Stimulated activated CD8-positive, alpha-beta memory T cell treated with anti-CD3 and anti-CD28 coated beads, Interleukin-15, amount 100 ng/mL, for 4 hours (primary cell): ENCODE results near the gene VPS33A.

ENCODE experiments used
- DNase-seq, 2 donors: peaks; one replicate each; pipeline ENCODE4 v3.0.0-alpha.2; 2020; ENCODE audit warnings: low read depth in 2 of 2

VPS33A gene

DNA sequence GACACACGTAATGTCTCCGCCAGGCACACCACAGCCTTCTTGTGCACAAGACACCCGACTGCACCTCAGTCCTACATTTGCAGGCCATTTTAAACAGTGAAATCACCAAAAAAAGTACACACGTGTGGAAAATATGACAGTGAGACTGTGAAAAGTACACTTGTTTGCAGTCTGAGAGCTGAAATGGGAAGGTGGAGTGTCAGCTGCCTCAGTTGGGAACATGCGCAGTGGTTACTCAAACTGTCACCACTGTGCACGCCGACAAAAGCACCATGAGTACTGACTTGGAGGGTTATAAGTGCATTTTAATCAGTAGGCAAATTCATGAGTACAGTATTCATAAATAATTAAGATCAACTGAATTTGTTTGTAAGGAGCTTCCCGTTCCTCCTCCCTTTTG is 15.8 kb downstream of the VPS33A start:
- DNase-seq = no peak

DNA sequence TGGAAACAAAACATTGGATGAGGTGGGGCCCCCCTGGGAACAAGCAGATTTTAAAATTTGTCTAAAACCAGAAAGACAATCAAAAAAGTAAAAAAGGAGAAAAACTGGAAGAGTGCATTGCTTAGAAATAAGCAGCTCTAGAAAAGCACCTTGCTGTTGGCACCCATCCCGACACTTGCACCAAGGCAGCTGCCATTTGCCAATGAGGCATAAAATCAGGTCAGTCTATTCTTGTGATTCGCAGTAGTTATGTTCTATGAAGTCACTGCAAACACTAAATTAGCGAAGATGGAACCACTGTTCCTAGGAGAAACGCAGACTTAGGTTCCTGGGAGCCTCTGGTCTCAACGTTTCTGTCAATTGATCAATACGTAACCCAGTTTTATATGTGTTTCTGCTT is 16.2 kb downstream of the VPS33A start:
- DNase-seq = no peak

DNA sequence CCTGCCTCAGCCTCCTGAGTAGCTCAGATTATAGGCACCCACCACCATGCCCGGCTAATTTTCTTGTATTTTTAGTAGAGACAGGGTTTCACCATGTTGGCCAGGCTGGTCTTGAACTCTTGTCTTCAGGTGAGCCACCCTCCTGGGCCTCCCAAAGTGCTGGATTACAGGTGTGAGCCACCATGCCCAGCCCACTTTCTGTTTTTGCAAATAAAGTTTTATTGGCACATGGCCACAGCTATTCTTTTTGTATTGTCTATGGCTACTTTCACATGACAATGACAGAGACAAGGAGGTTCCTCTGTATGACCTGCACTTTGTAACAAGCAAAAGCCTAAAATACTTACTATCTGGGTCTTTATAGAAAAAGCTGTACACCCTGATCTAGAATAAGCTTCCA is 20.7 kb downstream of the VPS33A start:
- no peak for DNase-seq

DNA sequence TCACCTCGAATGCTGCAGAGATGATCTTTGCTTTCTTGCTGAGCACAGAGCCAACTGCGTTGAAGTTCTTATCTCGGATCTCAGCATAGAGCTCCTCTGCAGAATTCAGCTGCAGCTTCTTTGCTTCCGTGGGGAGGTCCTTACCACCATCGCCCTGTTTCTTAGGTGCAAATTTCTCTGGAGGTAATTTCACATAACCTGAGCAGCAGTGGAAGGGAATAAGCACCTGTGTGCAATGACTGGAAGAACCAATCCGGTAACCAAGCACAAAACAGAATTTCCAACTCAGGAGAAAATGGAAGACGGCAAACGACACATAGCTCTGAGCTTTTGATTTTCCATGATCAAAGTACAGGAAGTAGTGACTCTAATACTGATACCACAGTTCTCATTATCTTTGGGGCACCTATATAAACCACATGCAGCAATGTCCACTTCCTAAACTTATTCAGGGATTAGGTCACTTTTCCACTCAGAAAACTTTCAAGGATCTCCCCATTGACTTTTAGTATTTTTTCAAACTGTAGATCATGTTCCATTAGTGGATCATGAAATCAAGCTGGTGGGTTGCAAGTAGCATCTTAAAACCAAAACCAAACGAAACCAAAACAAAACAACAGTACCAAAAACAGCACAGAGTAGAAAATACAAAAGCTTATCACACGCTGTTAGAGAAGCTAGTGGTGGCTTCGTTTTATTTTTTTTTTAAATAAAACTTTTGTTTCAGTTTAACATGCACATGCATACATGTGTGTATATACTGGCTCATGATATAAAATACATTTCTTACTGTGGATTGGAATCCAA is 21.5 kb downstream of the VPS33A start:
- DNase-seq = no peak

DNA sequence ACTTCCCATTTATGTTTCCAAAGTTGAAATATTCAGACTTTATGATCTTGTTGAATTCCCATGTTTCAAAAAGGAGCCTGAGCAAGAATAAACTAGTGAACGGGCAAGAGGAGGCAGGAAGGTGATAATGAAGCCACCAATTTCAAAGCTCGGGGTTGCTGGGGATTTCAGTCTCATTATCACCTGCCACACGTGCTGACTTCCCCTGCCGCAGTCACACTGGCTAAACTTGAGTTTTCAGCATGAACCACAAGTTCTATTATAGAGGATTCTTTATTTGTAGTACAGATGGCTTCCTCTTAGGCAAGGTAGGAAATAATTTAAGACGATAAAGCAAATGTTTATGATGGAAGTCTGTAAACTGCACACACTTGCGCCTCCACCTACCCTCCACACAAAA is 22.3 kb downstream of the VPS33A start:
- DNase-seq = no peak

DNA sequence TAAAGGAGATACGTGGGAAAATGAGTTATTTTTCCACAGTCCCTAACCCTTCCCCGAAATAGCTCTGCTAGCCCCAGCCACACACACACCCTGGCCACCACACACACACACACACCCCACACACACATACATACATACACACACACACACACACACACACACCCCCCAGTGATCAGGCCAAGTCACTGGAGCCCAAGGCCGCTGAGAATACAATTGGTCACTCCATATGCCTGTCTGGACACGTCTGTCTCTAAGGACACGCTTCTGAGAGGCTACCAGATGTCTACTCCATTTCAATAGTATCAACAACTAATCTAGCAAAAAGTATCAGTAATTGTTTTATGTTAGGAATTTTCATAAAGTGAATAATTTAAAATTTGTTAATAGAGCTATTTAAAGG is 27.4 kb downstream of the VPS33A start:
- no peak for DNase-seq

DNA sequence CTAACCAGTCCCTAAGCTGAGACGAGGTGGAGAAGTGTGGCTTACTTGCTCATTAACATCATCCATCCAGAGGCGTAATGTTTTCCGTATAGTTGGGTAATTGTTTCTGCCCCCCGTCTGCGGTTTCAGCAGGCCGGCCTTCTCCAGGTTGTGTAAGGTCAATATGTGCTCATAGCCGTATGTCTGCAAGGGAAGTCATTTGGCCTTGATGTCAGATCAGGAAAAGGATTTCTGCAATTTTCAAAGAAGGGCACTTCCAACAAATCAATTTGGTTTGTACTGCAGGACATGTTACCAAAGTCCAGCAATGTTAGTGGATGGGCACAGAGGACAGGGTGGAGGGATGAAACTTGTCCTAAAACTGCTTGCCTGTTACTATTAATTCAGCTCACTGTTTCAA is 30.6 kb downstream of the VPS33A start:
- DNase-seq = no peak

DNA sequence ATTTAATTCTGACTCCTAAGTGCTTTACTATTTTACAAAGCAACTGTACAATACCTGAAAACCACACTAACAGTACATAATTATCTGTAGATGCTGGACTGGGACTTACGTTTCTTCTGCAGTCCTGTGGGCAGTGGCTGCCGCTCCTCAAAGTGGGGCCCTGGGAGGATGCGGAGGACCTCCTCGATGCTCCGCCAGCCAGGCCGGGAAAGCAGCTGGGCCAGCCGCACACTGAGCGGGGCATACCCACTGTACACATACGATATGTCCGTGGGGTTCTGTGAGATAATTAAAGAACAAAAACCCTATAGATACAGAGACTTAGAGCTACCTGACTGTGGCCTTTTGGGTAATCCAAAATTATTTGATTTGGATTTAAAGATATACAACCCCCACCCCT is 33.6 kb downstream of the VPS33A start:
- no peak for DNase-seq

DNA sequence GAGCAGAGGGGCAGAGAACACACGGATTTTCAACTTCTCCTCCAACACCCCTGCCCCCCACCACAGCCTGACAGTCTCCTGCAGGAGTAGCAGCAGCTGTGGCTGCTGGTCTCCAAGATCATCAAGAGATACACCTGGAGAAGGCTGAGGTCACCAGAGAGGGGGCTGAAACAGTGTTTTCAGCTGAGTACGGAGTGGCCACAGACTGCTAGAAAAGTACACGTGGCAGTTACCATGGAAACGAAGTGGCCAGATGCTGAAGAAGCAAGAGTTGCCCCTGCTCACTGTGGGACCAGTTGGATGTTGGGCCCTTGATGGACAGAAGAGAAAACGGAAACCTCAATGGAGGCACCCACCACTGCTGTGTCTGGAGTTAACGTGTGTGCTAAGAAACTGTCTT is 35.5 kb downstream of the VPS33A start:
- DNase-seq = no peak

DNA sequence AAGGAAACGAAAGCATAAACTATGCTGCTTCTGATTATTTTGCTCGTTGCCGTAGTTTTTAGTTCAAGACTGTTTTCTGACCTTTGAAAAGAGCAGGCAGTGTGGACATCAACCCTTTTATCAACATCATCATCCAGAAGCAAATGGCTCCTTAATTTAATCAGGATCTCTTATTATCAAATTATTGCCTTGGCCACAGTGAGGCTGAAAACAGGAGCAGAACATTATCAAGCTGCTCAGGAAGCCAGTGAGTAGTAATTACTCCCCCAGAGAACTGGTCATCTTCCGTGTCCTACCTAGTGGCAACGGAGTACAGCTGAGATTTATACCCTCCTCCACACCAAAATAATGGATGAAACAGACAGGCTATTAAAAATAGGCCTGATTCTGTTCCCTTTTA is 38.2 kb downstream of the VPS33A start:
- no peak for DNase-seq

DNA sequence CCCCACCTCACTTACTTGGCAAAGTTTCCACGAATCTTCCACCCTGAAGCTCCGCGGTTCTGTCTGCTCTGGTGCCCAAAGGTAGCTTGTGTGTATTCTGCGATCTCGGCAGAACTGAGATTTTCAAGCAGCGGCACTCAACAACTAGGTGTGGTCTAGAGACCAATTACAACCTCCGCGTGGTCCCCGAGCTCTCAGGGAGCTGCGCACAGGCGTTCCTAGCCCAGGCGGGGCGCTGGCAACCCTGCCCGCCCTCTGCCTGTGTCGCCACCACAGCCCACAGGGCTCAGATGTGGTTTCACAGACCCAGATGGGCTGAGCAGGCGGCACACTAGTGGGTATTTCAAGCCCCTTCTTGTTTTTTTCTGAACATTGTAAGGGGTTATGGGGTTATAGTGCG is 39.0 kb downstream of the VPS33A start:
- DNase-seq = peak; percentile 36 to 41

DNA sequence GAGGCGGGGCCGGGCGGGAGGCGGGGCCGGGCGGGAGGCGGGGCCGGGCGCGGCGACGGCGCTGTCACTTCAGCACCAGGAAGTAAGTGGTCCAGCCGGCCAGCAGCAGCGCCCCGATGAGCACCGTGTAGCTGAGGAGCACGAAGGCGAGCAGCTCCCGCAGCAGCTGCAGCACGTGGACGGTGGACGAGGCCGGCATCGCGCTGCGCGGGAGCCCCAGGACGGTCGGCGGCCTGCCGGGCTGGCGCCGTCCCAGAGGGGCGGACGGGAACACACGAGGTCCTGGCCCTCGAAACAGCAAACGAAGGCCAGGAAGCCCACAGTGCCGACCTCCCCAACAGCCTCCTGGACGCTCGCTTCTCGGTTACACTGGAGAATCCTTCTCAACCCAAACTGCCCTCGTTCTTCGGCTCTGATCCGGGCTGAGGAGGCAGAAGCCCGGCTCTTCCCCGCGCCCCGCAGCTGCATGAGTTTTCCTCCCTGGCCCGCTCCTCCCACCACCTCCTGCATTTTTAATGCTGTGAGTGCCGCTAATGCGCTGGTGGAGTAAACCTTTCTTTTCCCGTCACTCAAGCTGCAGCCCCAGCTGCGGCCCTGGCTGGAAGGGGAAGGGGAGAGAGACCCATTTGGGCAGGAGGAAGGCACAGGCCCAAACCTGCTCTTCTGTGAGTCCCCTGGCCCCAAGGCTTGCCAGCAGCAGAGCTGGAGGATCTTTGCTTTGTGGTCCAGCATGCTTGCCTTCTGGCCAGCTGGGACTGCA is 39.7 kb downstream of the VPS33A start:
- DNase-seq = no peak

DNA sequence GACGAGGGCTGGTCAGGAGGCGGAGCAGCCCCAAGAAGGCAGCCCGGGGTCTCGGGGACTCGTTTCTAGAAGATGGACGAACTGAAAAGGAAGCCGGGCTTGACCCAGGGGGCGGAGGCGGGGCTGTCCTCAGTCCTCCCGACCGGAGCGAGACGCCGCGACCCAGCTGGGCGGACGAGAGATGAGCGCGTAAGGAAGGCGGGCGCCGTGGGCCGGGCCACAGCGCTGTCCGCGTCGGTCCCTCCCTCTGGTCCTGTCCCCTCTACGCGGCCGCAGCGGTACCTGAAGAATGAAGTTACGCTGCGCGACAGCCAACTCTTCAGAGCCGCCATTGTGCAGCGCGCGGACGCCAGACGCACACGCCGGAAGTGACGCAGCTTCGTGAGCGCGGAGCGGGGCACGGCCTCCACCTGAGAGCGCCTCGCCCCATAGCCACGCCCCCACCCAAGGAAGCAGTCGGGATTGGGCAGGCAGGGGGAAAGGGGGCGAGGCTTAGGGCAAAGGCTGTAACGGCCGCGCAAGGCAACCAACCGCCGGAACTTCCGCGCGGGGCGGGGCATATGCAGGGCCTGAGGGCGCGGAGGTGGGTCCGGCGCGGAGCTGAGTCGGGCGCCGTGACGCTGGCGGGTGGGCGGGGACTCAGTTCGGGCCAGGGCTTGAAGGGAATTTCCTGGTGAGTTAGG is 40.5 kb downstream of the VPS33A start, which contains the start of gene DIABLO:
DIABLO (minus strand) TSS at position 370 of the 683 bp plus-strand sequence; CDS start at position 332, 38 bp downstream.
- DNase-seq = peak; percentile 100

DNA sequence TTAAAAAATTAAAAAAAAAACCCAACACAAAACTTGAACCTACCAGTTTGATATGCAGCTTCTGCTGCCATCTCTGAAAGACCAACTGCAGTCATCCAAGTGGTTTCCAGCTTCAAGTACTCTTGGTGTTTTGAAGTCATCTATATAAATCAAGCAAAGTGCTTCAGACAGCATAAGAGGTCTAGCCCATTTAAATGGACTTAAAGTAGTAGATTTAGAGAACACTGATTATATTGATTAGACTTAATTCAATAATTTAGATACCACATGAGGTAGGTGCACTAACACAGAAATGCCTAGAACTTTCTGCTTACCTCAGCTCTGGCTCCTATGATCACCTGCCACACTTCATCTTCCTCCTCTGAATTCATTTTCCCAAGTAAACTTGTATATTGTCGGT is 49.8 kb downstream of the VPS33A start:
- DNase-seq = no peak

DNA sequence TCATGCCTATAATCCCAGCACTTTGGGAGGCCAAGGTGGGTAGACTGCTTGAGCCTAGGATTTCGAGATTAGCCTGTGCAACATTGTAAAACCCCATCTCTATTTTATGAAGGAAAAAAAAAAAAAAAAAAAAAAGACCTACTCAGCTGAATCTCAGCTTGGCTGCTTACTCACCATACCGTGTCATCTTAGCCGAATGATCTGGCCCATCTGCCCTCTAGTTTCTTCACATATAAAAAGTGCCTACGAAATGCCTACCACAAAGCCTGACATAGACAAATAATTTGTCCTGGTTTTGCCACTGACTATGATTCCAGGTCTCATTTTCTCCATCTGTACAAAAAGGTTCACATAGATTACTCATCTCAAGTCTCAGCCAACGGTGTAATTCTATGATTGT is 50.5 kb downstream of the VPS33A start:
- no peak for DNase-seq

DNA sequence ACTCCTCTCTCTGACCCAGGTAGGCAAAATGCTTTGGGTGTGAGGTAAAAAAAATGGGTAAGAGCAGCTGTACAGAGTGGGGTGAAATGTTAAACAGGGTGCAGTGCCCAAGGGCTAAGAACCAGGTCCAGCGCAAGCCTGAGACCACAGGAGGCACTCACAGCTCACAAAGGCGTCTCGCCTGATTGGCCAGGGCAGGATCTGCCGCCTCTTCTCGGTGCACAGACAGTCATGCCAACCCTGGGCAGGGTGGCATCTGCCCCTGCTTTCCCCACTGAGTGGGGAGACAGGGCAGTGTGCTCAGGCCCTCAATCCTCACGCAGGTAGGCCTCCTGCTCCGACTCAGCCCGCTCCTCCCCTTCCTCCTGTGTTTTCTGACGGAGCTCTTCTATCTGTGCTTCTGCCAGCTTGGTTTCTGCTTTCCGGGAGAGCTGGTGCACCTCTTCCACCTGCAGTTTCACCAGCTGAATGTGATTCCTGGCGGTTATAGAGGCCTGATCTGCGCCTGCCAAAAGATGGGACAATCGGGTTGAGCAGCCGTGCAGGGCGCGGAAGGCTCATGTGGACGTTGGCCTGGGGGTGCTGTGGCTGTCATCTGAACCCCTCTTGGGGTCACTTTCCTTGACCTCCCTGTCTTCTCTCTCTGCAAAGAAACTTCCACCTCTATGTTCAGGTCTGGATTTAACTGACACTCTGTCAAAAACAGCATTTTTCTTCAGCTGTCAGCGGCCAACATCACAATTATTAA is 58.0 kb downstream of the VPS33A start:
- no peak for DNase-seq

DNA sequence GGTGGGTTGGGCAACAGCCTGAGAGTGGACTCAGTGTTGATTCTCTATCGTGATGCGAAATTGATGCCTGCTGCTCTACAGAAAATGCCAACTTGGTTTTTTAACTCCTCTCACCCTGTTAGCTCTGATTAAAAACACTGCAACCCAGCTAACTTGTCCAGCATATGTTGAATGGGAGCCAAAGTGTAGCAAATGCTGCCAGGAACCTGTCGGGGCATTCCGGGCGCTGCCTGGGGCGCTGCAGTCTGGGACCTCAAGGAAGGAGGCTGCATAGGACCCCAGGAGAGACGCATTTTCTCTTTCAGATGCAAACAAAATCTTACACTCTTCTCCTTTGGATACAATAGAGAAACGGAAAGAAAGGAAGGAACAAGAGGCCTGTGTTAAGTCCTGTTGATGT is 58.9 kb downstream of the VPS33A start:
- no peak for DNase-seq

DNA sequence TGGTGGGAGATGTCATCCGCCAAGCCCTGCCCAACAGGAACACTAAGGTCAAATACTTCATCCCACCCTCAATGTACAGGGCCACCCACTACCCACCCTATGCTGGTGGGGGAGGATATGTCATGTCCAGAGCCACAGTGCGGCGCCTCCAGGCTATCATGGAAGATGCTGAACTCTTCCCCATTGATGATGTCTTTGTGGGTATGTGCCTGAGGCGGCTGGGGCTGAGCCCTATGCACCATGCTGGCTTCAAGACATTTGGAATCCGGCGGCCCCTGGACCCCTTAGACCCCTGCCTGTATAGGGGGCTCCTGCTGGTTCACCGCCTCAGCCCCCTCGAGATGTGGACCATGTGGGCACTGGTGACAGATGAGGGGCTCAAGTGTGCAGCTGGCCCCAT is 59.3 kb downstream of the VPS33A start:
- no peak for DNase-seq

DNA sequence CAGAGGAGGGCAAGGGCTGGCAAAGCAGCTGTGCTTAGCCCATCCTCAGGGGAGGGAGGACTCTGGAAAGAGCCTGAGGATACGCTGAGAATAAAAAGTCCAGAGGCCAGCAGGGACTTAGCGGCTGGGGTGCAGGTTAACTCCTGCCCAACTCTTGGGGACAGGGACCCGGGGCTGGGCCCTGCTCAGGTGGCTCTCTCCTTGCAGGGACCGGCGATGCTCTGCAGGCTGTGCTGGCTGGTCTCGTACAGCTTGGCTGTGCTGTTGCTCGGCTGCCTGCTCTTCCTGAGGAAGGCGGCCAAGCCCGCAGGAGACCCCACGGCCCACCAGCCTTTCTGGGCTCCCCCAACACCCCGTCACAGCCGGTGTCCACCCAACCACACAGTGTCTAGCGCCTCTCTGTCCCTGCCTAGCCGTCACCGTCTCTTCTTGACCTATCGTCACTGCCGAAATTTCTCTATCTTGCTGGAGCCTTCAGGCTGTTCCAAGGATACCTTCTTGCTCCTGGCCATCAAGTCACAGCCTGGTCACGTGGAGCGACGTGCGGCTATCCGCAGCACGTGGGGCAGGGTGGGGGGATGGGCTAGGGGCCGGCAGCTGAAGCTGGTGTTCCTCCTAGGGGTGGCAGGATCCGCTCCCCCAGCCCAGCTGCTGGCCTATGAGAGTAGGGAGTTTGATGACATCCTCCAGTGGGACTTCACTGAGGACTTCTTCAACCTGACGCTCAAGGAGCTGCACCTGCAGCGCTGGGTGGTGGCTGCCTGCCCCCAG is 60.0 kb downstream of the VPS33A start:
- DNase-seq = no peak

DNA sequence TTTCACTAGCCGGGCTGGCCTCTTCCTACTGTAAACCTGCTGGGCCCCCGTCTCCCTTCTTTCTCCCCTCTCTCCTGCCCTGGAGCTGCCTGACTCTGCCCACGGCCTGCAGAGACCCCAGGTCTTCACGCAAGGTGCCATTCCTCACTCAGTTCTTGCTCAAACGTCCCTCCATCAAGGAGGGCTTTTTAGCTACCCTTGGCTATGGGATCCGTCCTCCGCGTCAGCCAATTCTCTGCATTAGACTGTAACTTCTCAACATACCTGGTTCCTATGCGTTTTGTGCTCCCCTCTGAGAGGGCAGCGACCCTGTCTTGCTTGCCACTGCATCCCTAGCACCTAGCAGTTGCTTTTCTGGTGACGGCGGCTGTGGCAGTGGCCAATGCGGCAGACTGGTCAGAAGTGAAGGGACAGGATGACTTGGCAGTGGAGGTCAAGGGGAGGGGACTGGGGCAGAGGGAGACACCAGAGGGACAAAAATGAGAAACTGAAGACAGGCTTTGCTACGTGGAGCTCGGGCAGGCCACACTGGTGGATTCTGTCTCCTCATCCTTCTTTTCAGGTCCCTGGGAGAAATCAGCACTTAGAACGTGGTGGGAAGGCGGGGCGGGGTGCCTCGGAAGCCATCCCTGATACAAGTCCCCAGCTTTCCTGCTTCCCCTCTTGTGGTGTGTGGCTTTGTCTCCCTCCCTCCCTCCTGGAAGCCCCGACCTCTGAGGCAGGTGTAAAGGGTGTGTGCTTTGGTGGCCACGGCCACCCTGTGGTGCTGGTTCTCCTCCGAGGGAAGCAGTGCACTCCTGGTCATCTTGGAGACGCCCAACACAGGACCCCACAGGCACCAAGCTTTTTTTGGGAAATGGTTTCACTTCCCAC is 61.0 kb downstream of the VPS33A start:
- no peak for DNase-seq
